Endothelial cell of umbilical vein (primary cell): ENCODE data around the gene HDAC11. TPM values are rescaled to one million over a fixed set of nuclear protein-coding genes. Genes with fewer than 3 reads are reported as not detected.

ENCODE experiments used
- BruUV-seq: library from RNA; stranded (reverse); fragments of 400-500 nt; replicated peaks from 2 replicates; lab custom pipeline; 2021; lab: Mats Ljungman, UMichigan
- CTCF ChIA-PET: fragments of 300-600, 350-600 bp; sonication (Branson Sonifier 250); formaldehyde crosslinking; loops from one replicate; lab custom pipeline; 2021; ENCODE audit warnings: antibody characterized with exemption, inconsistent platforms; lab: Charles Lee
- POLR2A ChIA-PET: fragments of 300-600, 350-600 bp; sonication (Branson Sonifier 250); formaldehyde crosslinking; loops from one replicate; lab custom pipeline; 2021; ENCODE audit warnings: antibody characterized with exemption, inconsistent platforms; lab: Charles Lee
- DNase-seq: peaks from one replicate; pipeline ENCODE4 v3.0.0-alpha.2; 2011; ENCODE audit warnings: low read depth, low spot score
- FAIRE-seq: peaks from 2 replicates; lab custom pipeline; 2011; peaks lifted over from hg19 to GRCh38; lab: Jason Lieb, UNC
- H2AFZ ChIP-seq: 2 replicates; pipeline ENCODE4 v1.6.0; 2012; ENCODE audit warnings: low read depth, low read length, control low read depth, inconsistent platforms
- H3K27ac ChIP-seq: 2 replicates; pipeline ENCODE4 v1.5.1; 2011; ENCODE audit warnings: low read depth, mild to moderate bottlenecking, control low read depth, low read length, moderate library complexity; ENCODE audit not compliant: insufficient read depth
- H3K27me3 ChIP-seq, 2 experiments: 2 replicates each; pipeline versions ENCODE4 v1.6.0 to v1.6.1; 2011; ENCODE audit warnings: low read length in 2 of 2, mixed read lengths in 1 of 2; ENCODE audit not compliant: control insufficient read depth in 2 of 2, insufficient read depth in 2 of 2
- H3K36me3 ChIP-seq, 2 experiments: 2 replicates in 1 of 2; 3 replicates in 1 of 2; pipeline ENCODE4 v1.5.1; 2011; ENCODE audit warnings: low read length in 2 of 2, mild to moderate bottlenecking in 1 of 2, moderate library complexity in 1 of 2; ENCODE audit not compliant: control insufficient read depth in 2 of 2, insufficient read depth in 2 of 2; ENCODE audit errors: extremely low read depth in 1 of 2
- H3K4me1 ChIP-seq: 3 replicates; pipeline ENCODE4 v1.5.1; 2011; ENCODE audit warnings: mild to moderate bottlenecking, low read length; ENCODE audit not compliant: control insufficient read depth, insufficient read depth; ENCODE audit errors: extremely low read depth
- H3K4me2 ChIP-seq: 2 replicates; pipeline ENCODE4 v1.6.1; 2011; ENCODE audit warnings: low read length, control low read depth, mixed read lengths; ENCODE audit not compliant: insufficient read depth
- H3K4me3 ChIP-seq, 3 experiments: fragments of 200-600 bp in 1 of 3; sonication (generic), shearing (Covaris generic) in 1 of 3; replicated peaks in 1 of 3; 2 replicates each; pipeline ENCODE4 v1.5.1; 2011 to 2016; ENCODE audit warnings: control low read depth in 3 of 3, low read length in 3 of 3, mild to moderate bottlenecking in 2 of 3, inconsistent platforms in 1 of 3, low read depth in 1 of 3, moderate library complexity in 1 of 3; ENCODE audit not compliant: insufficient read depth in 1 of 3
- H3K79me2 ChIP-seq: 2 replicates; pipeline ENCODE4 v1.6.0; 2012; ENCODE audit warnings: low read length, inconsistent platforms; ENCODE audit not compliant: control insufficient read depth, insufficient read depth
- H3K9ac ChIP-seq: replicated peaks from 2 replicates; pipeline ENCODE3; 2011; ENCODE audit warnings: low read length, control low read depth; ENCODE audit not compliant: insufficient read depth; ENCODE audit errors: extremely low read depth
- H3K9me1 ChIP-seq: replicated peaks from 3 replicates; pipeline ENCODE4 v1.6.0; 2011; ENCODE audit warnings: mild to moderate bottlenecking, low read length; ENCODE audit not compliant: control insufficient read depth, insufficient read depth; ENCODE audit errors: extremely low read depth
- H3K9me3 ChIP-seq: replicated peaks from 2 replicates; pipeline ENCODE4 v1.5.1; 2012; ENCODE audit warnings: low read length, inconsistent platforms; ENCODE audit not compliant: control insufficient read depth, insufficient read depth
- H4K20me1 ChIP-seq: replicated peaks from 2 replicates; pipeline ENCODE3; 2011; ENCODE audit warnings: mild to moderate bottlenecking, low read length; ENCODE audit not compliant: control insufficient read depth, insufficient read depth; ENCODE audit errors: extremely low read depth
- CTCF ChIP-seq, 2 donors: IDR thresholded peaks; 1 replicate in 1 of 2; 2 replicates in 1 of 2; pipeline ENCODE4 v1.5.1; 2011; ENCODE audit warnings: low read length in 2 of 2, mild to moderate bottlenecking in 2 of 2, moderate library complexity in 2 of 2, control low read depth in 1 of 2, inconsistent platforms in 1 of 2, low read depth in 1 of 2; ENCODE audit not compliant: insufficient read depth in 1 of 2; ENCODE audit errors: extremely low read depth in 1 of 2
- EZH2 ChIP-seq: IDR thresholded peaks from 2 replicates; pipeline ENCODE4 v1.6.1; 2012; ENCODE audit warnings: borderline replicate concordance, low read depth, mild to moderate bottlenecking, moderate library complexity, low read length, inconsistent platforms; ENCODE audit not compliant: severe bottlenecking
- FOS ChIP-seq: IDR thresholded peaks from 2 replicates; pipeline ENCODE4 v1.6.1; 2011; ENCODE audit warnings: mild to moderate bottlenecking, low read length, moderate library complexity, borderline replicate concordance; ENCODE audit not compliant: insufficient read depth
- GATA2 ChIP-seq: IDR thresholded peaks from 2 replicates; pipeline ENCODE4 v1.7.0; 2011; ENCODE audit warnings: low read depth, mild to moderate bottlenecking, moderate library complexity, mixed read lengths, low read length; ENCODE audit not compliant: insufficient read length, insufficient read depth
- JUN ChIP-seq: IDR thresholded peaks from 2 replicates; pipeline ENCODE4 v1.6.1; 2011; ENCODE audit warnings: borderline replicate concordance, low read depth; ENCODE audit not compliant: insufficient read length, insufficient read depth
- MAX ChIP-seq: IDR thresholded peaks from 2 replicates; pipeline ENCODE4 v1.6.1; 2011; ENCODE audit not compliant: insufficient read depth, insufficient read length
- MYC ChIP-seq: IDR thresholded peaks from one replicate; pipeline ENCODE4 v1.6.1; 2011; ENCODE audit warnings: mild to moderate bottlenecking, low read depth, low read length
- POLR2A ChIP-seq: IDR thresholded peaks from 2 replicates; pipeline ENCODE4 v1.6.1; 2012; ENCODE audit warnings: low read depth, mild to moderate bottlenecking, control low read depth, low read length
- POLR2AphosphoS5 ChIP-seq: IDR thresholded peaks from 2 replicates; pipeline ENCODE4 v1.6.1; 2012; ENCODE audit warnings: low read depth, mild to moderate bottlenecking, control low read depth, low read length, moderate library complexity; ENCODE audit not compliant: insufficient read depth
- dilution Hi-C: fragments of 300-500 bp; cut with MboI; formaldehyde crosslinking; loops from one replicate; pipeline ENCODE4 v1.15.0; 2019; ENCODE audit warnings: low sequenced_read_pairs; ENCODE audit not compliant: extremely low pct_ligation_motif_present
- intact Hi-C: fragments of 100-400 bp; cut with micrococcal nuclease; formaldehyde crosslinking; loops from one replicate; pipeline ENCODE4 v1.10.0; 2022
- polyA plus RNA-seq, 4 experiments: library from polyadenylated mRNA; depleted of rRNA in 3 of 4; stranded (reverse) in 3 of 4; unstranded in 1 of 4; fragments of >200 nt; gene quantifications; 2 replicates each; pipeline versions ENCODE4 v1.2.1 to v1.2.3, GENCODE V29; 2011 to 2012; ENCODE audit warnings: missing spikeins in 1 of 4
- total RNA-seq: library from RNA; stranded (reverse); gene quantifications from 2 replicates; pipeline ENCODE4 v1.2.3, GENCODE V29; 2021

The HDAC11 gene
- total and polyA plus RNA-seq, 2 donors (not counting 3 experiments of a cell fraction or from before 2014, with no cell fraction given): 6.8 to 8.8 TPM

- TF ChIP-seq MAX (no peak), EZH2 (no peak), CTCF (IDR thresholded peaks at IDR 0.05; ENCODE audit: extremely low read depth in 1 of 2, insufficient read depth in 1 of 2, low read depth in 1 of 2, low read length in 2 of 2) (no peak), POLR2A (no peak), FOS (no peak), MYC (no peak), JUN (no peak), GATA2 (no peak), POLR2AphosphoS5 (no peak)
- DNase-seq (no peak), FAIRE-seq (no peak)
- intact Hi-C loops: no loop called here
- Histone ChIP-seq H3K9me1 (no peaks in the 10 kb centered on the region), H3K4me3 (no peak overlapping the region), H3K27ac (no peak overlapping the region), H3K9me3 (no peaks in the 10 kb centered on the region), H2AFZ (no peak overlapping the region), H4K20me1 (no peaks in the 10 kb centered on the region), H3K27me3 (no peaks in the 10 kb centered on the region), H3K79me2 (no peaks in the 10 kb centered on the region), H3K9ac (no peak overlapping the region), H3K4me1 (no peaks in the 10 kb centered on the region), H3K36me3 (no peaks in the 10 kb centered on the region), H3K4me2 (no peak overlapping the region)
- CTCF ChIA-PET: interaction anchor here (1.2 to 1.7 kb wide), 2 partner anchors 8 kb away, joined by 3 to 4 read pairs; no protein-coding TSS in a partner anchor
- POLR2A ChIA-PET: no interaction called here
- dilution Hi-C loops: no loop called here
- BruUV-seq: no TSS peak
Observed at GRCh38 chr3:13535905-13536304, 55.8 kb downstream of the HDAC11 start.
